ENCODE measurements around the gene AMH.

The AMH gene

DNA sequence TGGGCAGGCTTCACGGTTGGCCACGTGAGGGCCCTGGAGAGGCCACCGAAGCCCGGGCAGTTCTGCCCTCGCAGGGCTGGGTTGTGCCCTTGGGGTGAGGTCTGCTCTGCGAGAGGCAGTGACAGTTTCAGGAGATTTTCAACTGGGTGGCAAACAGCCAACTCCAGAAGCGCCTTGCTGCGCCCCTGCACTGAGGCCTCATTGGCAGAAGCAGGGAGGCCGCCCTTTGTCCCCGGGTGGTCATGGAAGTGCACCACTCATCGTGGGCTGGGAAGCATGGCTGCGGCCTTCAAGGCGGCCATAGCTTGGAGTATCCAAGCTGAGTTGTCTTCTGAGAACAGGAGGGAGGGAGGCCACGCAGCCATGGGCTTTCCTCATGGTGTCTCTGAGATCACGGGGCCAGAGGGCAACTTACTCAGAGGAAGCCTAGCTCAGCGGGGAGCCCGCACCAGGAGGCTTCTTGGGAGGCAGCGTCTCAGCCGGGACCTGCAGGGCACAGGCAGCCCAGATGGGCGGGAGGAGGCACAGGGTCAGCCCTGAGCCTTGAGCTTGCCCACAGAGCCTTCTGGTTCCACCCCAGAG lies 27.8 kb upstream of the AMH start:
- no peak for DNase-seq (ENCODE audit: low read depth)

DNA sequence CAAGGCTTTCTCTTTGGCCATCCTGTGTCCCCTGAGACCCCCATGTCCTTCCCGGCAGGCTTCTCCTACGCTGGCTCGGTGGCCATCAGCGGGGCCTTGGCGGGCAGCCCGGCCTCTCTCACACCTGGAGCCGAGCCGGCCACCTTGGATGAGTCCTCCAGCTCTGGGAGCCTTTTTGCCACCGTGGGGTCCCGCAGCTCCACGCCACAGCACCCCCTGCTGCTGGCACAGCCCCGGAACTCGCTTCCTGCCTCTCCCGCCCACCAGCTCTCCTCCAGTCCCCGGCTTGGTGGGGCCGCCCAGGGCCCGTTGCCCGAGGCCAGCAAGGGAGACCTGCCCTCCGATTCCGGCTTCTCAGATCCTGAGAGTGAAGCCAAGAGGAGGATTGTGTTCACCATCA lies 27.2 kb upstream of the AMH start:
- no peak for DNase-seq (ENCODE audit: low read depth)

DNA sequence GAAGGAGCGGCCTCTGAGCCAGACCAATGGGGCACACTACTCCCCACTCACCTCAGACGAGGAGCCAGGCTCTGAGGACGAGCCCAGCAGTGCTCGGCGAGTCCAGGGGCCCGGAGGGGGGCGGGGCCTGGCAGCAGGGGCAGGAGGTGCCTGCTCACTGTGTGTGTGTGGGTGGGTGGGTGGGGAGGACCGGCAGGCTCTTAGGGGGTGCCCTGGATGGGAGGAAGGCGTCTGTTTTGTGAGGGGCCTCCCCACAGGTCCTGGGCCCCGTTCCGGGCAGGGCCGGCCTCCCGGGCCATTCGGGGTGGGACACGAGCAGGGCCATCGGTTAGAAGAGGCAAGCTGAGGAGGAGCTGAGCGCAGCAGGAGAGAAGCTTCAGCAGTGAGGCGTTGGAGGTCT lies 25.7 kb upstream of the AMH start:
- no peak for DNase-seq (ENCODE audit: low read depth)

DNA sequence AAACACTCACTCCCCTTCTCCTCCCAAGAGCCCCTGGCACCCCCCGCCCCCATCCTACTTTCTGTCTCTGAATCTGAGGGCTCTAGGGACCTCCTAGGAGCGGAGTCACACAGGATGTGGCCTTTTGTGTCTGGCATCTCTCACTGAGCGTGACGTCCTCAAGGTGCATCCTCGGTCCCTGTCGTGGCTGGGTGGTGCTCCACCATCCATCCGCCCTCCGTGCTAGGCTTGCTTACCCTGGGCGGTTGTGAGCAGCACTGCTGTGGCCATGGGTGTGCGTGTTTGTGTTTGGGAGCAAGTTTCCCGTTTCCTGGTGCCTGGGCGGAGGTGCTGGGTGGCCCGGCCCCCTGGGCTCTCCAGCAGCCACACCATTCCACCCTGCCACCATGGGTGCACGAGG lies 25.2 kb upstream of the AMH start:
- no peak for DNase-seq (ENCODE audit: low read depth)

DNA sequence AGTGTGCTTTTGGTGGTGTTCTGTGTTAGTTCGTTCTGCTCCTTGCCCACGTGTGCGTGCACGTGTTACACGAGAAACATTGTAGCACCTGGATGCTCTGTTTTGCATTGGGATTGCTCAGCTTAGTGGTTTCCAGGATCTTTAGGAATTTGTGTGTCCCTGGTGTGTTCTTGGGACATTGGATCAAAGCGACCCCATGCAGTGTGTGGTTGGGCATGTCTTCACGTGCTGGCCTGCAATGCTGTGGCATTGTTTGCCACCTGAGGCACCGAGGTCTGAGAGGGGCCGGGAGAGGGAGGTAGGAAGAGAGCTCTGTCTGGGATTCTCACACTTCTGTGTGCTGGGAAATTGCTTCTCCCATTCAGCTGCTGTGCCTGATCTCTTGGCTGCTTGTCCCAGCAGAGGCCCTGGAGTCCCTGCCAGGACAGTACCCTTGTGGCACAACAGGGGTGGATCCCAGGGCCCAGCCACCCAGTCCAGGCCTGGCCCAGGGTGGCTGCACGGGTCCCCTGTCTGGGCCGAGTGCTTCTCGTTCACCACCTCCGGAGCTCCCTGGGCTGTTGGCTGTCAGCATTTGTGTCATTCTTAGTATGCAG lies 24.3 kb upstream of the AMH start:
- no peak for DNase-seq (ENCODE audit: low read depth)

DNA sequence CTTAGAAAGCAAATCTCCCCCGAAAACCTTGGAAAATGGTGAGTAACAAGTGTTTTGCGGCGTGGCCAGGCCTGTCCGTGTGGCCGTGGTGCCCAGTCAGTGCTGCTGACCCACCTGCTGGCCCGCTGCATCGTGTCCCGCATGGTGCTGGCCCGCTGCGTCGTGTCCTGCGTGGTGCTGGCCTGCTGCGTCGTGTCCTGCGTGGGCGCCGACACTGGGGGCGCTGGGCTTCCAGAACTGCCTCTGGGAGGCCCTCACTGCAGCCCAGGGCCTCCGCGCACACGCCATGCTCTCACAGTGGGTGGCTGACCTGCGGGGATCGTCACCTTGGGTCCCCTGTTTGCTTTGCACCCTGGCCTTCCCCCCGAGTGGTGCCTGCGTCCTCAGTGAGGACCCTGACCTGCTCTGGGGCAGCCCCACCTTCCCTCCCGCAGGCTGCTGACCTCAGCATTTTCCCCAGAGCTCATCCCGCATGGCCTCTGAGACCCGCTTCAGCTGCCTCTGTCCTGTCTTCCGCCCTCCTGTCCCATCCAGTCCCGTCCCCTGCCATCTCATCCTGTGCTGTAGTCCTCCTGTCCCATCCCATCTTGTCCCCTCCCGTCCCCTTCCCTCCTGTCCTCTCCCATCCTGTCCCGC lies 23.6 kb upstream of the AMH start:
- no peak for DNase-seq (ENCODE audit: low read depth)

DNA sequence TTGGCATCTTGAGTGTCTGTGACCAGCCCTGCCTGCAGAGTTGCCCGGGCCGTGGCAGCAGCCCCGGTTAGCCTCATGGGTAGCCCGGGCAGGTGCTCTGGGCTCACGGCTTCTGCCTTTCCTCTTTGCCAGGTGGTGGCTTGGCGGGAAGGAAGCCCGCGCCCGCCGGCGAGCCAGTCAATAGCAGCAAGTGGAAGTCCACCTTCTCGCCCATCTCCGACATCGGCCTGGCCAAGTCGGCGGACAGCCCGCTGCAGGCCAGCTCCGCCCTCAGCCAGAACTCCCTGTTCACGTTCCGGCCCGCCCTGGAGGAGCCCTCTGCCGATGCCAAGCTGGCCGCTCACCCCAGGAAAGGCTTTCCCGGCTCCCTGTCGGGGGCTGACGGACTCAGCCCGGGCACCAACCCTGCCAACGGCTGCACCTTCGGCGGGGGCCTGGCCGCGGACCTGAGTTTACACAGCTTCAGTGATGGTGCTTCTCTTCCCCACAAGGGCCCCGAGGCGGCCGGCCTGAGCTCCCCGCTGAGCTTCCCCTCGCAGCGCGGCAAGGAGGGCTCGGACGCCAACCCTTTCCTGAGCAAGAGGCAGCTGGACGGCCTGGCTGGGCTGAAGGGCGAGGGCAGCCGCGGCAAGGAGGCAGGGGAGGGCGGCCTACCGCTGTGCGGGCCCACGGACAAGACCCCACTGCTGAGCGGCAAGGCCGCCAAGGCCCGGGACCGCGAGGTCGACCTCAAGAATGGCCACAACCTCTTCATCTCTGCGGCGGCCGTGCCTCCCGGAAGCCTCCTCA lies 22.9 kb upstream of the AMH start:
- no peak for DNase-seq (ENCODE audit: low read depth)

DNA sequence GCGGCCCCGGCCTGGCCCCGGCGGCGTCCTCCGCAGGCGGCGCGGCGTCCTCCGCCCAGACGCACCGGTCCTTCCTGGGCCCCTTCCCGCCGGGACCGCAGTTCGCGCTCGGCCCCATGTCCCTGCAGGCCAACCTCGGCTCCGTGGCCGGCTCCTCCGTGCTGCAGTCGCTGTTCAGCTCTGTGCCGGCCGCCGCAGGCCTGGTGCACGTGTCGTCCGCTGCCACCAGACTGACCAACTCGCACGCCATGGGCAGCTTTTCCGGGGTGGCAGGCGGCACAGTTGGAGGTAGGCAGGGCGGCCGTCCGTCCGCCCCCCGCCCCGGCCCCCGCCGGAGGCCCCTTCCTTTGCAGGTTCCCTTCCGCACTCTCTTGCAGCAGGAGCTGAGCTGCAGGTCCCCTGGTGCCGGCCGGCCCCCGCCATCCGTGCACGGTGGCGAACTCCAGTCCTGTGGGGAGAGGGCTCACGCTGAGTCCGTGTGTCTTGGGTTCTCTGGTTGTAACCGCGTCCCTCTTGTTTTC lies 22.2 kb upstream of the AMH start:
- no peak for DNase-seq (ENCODE audit: low read depth)

DNA sequence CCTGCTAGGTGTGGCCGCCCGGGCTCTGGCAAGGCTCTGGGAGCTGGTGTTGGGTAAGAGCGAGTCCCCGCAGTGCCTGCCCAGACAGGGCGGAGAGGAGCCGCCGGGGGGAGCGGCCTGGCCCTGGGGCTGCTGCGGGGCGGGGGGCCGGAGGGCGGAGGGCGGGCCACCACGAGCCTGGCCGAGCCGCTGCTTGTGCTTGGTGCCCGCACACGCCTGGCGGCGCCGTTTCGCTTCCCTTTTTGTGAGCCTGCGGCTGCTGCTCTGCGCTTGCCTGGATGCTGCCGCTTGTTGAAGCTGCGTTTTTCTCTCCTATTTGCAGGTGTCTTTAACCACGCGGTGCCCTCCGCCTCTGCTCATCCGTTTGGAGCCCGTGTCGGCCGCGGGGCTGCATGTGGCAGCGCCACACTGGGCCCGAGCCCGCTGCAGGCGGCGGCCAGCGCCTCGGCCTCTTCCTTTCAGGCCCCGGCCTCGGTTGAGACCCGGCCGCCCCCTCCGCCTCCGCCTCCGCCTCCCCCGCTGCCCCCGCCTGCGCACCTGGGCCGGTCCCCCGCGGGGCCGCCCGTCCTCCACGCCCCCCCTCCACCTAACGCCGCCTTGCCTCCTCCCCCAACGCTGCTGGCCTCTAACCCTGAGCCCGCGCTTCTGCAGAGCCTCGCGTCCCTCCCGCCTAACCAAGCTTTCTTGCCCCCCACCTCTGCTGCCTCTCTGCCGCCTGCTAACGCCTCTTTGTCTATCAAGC lies 21.5 kb upstream of the AMH start:
- DNase-seq (ENCODE audit: low read depth) = no peak

DNA sequence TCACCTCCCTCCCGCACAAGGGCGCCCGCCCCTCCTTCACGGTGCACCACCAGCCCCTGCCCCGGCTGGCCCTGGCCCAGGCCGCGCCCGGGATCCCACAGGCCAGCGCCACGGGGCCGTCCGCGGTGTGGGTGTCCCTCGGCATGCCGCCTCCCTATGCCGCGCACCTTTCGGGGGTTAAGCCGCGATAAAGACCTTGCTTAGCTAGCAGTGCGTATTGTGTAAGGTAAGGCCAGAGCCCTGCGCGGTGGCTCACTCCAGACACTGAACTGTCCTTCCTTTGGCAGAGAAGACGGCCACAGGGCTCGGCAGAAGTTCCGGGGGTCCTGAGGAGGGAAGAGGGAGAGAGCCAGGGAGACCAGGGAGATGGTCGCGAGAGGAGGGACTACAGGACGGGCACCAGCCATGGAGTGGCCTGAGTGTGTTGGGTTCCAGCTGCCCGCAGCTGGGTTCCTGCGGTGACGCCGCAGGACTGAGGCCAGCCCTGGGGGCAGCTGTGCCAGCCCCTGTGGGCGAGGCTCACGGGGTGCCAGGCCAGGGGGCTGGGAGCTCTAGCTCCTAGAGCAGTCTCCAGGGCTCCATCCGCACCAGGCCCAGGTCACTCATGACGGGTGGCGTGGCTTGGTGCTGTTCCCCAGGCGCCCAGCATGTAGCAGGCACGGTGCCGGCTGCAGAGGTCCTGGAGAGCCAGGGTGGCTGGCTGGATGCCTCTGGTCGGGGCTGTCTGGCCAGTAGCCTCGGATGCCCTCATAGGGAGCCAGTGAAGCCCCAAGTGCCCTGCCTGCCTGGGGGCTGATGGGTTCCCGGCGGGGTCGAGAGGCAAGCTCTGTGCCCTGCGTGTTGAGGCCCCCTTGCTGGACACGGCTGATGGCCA lies 20.7 kb upstream of the AMH start:
- DNase-seq (ENCODE audit: low read depth) = no peak

DNA sequence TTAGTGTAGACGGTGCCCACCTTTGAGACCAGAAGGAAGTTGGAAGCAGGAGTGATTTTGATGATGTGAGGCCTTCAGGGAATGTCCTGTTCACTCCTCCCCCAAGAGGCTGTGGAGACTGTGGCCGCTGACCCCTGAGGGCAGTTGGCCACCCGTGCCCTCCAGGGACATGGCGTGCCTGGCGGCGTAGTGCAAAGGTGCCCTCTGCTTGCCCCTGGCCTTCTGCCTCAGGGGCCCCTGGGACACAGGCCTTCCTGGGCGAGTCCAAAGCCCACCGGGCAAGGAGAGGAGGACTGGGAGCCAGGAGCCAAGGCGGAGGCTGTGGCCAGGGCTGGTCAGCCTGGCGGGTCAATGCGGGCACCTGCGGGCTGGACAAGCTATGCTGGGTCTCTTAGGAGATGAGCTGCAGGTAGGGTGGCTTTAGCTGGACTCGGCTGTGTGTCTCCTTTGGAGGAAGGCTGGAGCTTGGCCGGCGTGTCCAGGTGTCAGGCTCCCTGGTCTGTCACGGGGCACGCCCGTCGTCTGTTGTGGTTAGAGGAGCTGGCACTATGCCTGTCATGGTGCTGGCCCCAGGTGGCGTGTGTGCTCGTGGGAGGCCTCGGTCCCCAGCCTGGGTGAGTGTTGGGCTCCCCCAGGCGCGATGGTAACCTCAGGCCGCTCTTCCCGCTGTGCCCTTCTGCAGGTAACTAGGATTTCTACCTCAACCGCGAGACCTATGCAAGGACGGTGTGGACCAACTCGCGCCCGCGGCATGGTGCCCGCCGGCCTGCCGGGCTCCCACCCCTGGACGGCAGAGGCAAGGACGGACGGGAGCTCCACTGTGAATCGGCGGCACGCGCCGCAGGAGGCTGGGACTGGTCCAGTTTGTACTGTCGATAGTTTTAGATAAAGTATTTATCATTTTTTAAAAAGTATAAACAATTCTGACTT lies 19.8 kb upstream of the AMH start:
- no peak for DNase-seq (ENCODE audit: low read depth)

DNA sequence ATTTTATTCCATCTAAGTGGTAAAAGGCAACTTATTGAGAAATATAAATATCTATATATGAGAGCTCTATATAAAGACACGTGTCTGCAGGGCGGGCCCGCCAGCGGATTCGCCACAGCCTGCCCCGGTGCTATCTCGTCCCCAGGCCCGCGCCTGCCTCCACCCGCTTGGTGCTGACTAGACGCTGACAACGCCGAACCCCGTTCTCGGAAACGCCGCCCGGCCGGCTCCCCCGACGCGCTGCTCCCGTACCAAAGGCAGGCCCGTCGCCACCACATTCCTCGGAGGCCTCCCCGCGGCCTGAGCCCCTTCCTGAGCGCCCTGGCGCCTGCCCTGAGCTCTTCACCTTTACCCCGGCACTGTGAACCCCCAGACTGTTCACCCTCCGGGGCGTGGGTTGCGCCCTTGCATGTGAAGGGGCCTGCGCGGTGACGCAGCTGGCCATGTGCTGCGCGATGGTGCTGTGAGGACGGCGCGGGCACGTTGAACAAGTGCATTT lies 19.0 kb upstream of the AMH start:
- no peak for DNase-seq (ENCODE audit: low read depth)

DNA sequence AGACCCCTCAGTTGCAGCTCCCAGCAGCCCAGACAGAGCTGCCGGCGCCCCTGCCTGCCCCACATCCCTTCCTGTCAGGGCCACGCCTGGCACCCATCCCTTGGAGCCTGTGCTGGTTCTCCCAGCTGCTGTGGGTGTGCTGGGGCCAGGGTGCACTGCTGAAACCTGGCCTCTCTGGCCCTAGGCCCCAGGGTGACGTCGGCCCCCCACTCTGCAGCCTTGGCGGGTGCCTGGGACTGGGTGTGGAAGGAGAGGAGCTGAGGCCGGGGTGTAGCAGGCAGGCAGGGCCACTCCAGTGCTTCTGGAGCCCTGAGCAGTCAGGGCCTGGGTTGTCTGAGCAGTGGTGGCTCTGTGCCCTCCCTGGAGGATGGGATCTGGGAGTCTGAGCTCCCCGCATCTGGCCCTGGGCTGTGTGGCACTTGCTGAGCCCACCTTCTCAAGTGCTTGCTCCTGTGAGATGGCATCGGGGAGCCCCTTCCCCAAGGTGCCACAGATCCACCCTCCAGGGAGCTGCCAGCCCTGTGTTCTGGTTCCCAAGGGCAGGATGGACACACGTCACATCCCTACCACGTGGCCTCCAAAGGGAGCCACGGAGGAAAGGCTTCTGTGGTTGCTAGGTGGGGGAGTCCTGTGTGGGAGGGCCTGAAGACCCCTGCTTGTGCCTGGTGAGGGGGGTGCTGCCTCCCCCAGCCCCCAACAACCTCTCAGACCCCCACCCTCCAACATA lies 18.2 kb upstream of the AMH start:
- no peak for DNase-seq (ENCODE audit: low read depth)

DNA sequence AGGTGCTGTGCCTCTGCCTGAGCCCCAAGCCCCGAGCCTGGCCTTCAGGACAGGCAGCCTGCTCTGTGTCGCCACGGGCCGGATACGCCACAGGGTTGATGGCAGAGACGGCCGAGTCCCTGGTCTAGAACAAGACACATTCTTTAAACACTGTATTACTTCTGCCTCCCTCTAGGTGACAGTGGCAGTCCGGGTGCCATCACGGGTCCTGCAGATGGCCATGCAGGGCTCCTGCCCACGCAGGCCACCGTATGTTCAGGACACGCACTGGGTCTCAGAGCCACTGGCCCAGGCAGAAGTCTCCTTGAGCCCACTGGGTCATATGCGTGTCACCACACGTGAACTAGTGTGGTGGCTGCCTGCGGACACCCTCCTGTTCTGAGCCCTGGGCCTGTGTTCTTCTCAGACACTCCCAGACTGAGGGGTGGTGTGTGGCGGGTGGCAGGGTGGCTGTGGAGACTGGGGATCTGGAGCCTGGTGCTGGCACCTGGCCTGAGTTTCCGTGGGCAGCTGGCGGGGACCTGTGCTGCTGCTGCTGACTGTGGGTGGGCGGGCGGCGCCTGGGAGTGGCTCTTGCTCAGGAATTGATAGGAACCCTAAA lies 17.4 kb upstream of the AMH start:
- DNase-seq (ENCODE audit: low read depth) = no peak

DNA sequence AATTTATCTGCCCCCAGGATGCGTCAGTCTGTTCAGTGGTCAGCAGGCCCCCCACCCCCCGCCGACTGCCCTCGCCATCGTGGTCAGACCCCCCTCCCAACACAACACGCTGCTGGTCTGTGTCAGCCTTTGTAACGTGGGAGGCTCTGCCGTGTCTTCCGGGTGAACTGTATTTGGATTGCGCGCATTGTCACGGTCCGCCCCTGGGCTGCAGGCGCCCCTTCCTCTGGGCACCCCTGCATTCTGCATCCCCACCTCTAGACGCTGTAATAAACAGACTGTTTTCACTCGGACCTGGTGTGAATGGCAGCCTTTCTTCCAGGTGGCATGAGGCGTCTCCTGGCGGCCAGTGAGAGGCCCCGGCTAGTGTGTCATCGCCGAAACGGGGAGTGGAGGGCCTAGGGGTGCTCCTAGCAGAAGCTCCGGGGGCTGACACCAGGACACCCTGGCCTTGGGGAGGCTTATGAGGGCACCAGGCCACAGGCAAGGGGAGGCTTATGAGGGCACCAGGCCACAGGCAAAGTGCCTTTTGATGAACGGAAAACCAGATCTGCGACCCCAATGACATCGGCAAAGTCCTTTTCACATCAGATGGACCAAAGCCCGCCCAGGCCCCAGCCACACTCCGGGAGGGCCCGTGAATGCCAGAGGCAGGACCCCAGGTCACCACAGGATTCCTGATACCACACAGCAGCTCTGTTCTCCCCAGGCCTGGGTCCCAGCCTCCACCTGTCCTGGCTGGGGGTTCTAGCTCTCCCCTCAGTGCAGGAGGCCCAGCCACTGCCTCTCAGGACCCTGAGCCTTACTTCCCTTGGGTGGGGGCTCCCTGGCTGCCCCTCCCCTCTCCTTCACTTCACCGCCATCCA lies 16.6 kb upstream of the AMH start:
- DNase-seq (ENCODE audit: low read depth) = no peak

DNA sequence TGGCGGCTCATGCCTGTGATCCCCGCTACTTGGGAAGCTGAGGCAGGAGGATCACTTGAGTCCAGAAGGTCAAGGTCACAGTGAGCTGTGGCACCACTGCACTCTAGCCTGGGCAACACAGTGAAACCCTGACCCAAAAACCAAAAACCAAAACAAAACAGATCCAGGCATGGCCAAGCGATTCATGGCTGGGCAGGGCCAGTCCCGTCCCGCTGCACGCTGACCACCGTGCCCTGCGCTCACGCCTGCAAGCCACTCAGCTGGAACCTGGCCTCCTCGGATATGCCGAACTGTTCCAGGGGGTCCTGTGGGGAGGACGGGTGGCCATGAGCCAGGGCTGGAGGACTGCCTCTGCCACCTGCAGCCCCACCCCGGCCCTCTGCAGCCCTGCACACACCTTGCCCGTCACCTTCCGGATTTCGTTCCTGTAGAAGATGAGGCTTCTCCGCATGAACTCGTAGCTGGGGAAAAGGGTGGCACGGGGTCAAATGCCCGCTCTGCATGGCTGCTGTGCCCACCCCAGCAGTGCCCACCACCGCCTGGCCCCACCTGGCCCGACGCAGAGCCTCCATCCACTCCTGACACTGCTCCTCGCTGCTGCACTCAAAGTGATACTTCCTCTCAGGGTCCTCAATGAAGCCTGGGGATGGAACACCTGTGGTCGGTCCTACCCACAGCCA lies 15.4 kb upstream of the AMH start:
- DNase-seq (ENCODE audit: low read depth) = no peak

DNA sequence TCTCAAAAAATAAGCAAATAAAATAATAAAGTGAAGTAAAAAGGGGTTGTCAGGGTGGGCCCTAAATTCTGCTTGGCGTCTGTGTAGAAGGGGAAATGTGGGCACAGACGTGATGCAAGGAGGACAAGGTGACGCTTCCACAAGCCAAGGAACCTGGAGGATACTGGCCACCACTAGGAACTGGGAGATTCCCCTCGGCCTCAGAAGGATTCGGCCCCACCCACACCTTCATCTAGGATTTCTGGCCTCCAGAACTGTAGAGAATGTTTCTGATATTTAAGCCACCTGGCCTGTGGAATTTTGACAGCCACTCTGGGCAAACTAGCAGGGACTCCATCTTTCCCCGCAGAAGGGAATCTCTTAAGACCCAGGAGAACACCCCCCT lies 14.1 kb upstream of the AMH start:
- no peak for DNase-seq (ENCODE audit: low read depth)

Data from activated T-helper 1 cell treated with Interleukin-2 at 50 U/mL for 16 hours (primary cell).